Measurements from ENCODE around the gene VSTM2L.

The VSTM2L gene

GRCh38 chr20:37987602-37988290 is 84.8 kb downstream of the VSTM2L start:
- no peak overlapping the region for H3K4me3 ChIP-seq (replicated peaks; ENCODE audit: low read depth, low read length)
- TF ChIP-seq CTCF (IDR thresholded peaks at IDR 0.05; ENCODE audit: low read length, missing control alignments) = no peak
- DNase-seq (ENCODE audit: low read depth) = no peak

GRCh38 chr20:37988306-37988954 is 85.5 kb downstream of the VSTM2L start:
- DNase-seq (ENCODE audit: low read depth) = no peak
- no peak overlapping the region for H3K4me3 ChIP-seq (replicated peaks; ENCODE audit: low read depth, low read length)
- TF ChIP-seq CTCF (IDR thresholded peaks at IDR 0.05; ENCODE audit: low read length, missing control alignments) = no peak

GRCh38 chr20:37989601-37990295 is 86.8 kb downstream of the VSTM2L start:
- H3K4me3 ChIP-seq (replicated peaks; ENCODE audit: low read depth, low read length) = no peak overlapping the region
- peak; percentile 11 for DNase-seq (ENCODE audit: low read depth)
- no peak for TF ChIP-seq CTCF (IDR thresholded peaks at IDR 0.05; ENCODE audit: low read length, missing control alignments)

- no peak for TF ChIP-seq CTCF (IDR thresholded peaks at IDR 0.05; ENCODE audit: low read length, missing control alignments)
- peak; percentile 68 for DNase-seq (ENCODE audit: low read depth)
These were observed 87.7 kb downstream of the VSTM2L start for GRCh38 chr20:37990571-37991151.

GRCh38 chr20:37991157-37991866 is 88.4 kb downstream of the VSTM2L start:
- no peak for TF ChIP-seq CTCF (IDR thresholded peaks at IDR 0.05; ENCODE audit: low read length, missing control alignments)
- no peak overlapping the region for H3K4me3 ChIP-seq (replicated peaks; ENCODE audit: low read depth, low read length)

More at GRCh38 chr20:37990571-37991151, 87.7 kb downstream of the VSTM2L start:
- no peak overlapping the region for H3K4me3 ChIP-seq (replicated peaks; ENCODE audit: low read depth, low read length)

GRCh38 chr20:37991908-37992307 is 89.0 kb downstream of the VSTM2L start:
- no peak for TF ChIP-seq CTCF (IDR thresholded peaks at IDR 0.05; ENCODE audit: low read length, missing control alignments)
- H3K4me3 ChIP-seq (replicated peaks; ENCODE audit: low read depth, low read length) = no peak overlapping the region
- no peak for DNase-seq (ENCODE audit: low read depth)

More at GRCh38 chr20:37991157-37991866, 88.4 kb downstream of the VSTM2L start:
- no peak for DNase-seq (ENCODE audit: low read depth)
